ENCODE data around the gene TNS4. TPM values are rescaled to one million over a fixed set of nuclear protein-coding genes. Genes with fewer than 3 reads are reported as not detected.
A peak's percentile ranks its signal among the peaks of the same experiment; 100 is the strongest.

TNS4 gene
- polyA plus RNA-seq, 2 of the 4 experiments (the other 2 are of a cell fraction): 24.2 to 73.5 TPM

DNA sequence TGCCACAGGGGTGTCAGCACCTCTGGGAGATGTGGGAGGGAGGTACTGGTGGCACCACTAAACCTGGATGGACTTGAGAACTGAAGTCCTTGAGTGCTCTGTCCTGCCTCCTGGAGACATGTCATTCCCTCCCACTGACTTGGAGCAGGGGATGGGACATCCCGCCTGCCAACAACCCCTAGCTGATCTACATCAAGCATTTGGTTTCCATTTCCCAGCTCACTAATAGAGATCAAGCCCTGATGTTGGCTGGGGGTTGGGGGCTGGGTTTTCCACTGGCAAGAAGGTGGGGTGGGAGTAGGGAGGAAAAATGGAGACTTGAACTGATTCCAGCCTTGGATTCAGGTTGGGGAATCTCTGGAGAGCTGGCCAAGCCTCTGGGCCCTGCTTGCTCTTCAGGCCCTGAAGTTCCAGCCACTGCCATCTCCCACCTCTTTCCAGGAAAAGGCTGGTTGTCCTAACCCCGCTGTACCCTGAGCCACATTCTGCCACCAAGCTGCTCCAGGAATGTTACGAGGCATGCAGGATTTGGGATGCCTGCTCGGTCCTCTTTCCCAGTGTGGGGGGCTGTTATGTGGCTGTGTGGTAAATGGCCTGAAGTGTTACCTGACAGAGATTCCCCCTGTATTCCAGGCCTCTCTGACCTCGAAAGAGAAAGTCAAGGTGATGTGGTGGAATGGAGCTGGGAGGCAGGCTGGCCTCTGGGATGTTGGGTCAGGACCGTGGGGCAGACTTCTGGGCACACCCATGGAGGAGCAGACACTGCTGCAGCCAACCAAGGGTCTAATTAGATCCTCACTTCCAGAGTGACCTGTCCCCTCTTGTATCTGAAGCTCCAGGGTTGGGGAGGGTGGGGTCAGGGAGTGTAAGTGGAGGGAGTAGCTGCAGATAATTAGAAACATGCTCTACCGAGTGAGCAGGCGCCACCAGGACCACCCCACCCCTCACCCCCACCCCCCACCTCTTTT, 41.5 kb downstream of the TNS4 start (continued):
- peak; percentile 87 for TF ChIP-seq POLR2AphosphoS2 (conservative IDR thresholded peaks at IDR 0.05; ENCODE audit: low read length)
- TF ChIP-seq ZC3H11A (IDR thresholded peaks at IDR 0.05): no peak
- TF ChIP-seq KDM5A (IDR thresholded peaks at IDR 0.05): no peak
- no peak for TF ChIP-seq MAFK (IDR thresholded peaks at IDR 0.05; ENCODE audit: partially characterized antibody)
- TF ChIP-seq SMC3 (IDR thresholded peaks at IDR 0.05): no peak
- TF ChIP-seq MAZ (IDR thresholded peaks at IDR 0.05; ENCODE audit: borderline replicate concordance, low read depth, low read length): no peak
- TF ChIP-seq SREBF2 (IDR thresholded peaks at IDR 0.05): no peak
- no peak for TF ChIP-seq PHF8 (IDR thresholded peaks at IDR 0.05; ENCODE audit: borderline replicate concordance, low read depth)
- no peak for TF ChIP-seq TFCP2L1 (CRISPR knock-in tag; IDR thresholded peaks at IDR 0.05)
- no peak for TF ChIP-seq EP300 (IDR thresholded peaks at IDR 0.05)
- 0 out of 2 replicates have a peak, but pooled peaks have one; percentile 46 for TF ChIP-seq TP53 (CRISPR knock-in tag; IDR thresholded peaks at IDR 0.05)
- TF ChIP-seq, protein P1, sequence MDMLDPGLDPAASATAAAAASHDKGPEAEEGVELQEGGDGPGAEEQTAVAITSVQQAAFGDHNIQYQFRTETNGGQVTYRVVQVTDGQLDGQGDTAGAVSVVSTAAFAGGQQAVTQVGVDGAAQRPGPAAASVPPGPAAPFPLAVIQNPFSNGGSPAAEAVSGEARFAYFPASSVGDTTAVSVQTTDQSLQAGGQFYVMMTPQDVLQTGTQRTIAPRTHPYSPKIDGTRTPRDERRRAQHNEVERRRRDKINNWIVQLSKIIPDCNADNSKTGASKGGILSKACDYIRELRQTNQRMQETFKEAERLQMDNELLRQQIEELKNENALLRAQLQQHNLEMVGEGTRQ (IDR thresholded peaks at IDR 0.05): no peak
- TF ChIP-seq NR3C1 (IDR thresholded peaks at IDR 0.05): no peak
- no peak for TF ChIP-seq RCOR1 (IDR thresholded peaks at IDR 0.05; ENCODE audit: low read depth, low read length)
- no peak; the same call in 1 of the 2 replicates for TF ChIP-seq RARB (CRISPR knock-in tag; IDR thresholded peaks at IDR 0.05)
- no peak for TF ChIP-seq EHMT2 (IDR thresholded peaks at IDR 0.05; ENCODE audit: low read depth)
- peak; percentile 24 for TF ChIP-seq CHD2 (IDR thresholded peaks at IDR 0.05; ENCODE audit: low read length, partially characterized antibody)
- no peak for TF ChIP-seq CBX8 (IDR thresholded peaks at IDR 0.05)
- TF ChIP-seq, protein P2, sequence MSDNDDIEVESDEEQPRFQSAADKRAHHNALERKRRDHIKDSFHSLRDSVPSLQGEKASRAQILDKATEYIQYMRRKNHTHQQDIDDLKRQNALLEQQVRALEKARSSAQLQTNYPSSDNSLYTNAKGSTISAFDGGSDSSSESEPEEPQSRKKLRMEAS (IDR thresholded peaks at IDR 0.05): no peak
- no peak for TF ChIP-seq KDM1A (IDR thresholded peaks at IDR 0.05; ENCODE audit: low read depth)
- no peak for TF ChIP-seq ZFP36 (IDR thresholded peaks at IDR 0.05; ENCODE audit: borderline replicate concordance, partially characterized antibody)
- TF ChIP-seq, protein P3, sequence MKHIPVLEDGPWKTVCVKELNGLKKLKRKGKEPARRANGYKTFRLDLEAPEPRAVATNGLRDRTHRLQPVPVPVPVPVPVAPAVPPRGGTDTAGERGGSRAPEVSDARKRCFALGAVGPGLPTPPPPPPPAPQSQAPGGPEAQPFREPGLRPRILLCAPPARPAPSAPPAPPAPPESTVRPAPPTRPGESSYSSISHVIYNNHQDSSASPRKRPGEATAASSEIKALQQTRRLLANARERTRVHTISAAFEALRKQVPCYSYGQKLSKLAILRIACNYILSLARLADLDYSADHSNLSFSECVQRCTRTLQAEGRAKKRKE (CRISPR knock-in tag; IDR thresholded peaks at IDR 0.05; ENCODE audit: low read depth): 0 out of 2 replicates have a peak, but pooled peaks have one; percentile 11
- no peak for TF ChIP-seq NFE2L2 (conservative IDR thresholded peaks at IDR 0.05; ENCODE audit: low read length)
- peak; percentile 89 for TF ChIP-seq HOXA7 (CRISPR knock-in tag; IDR thresholded peaks at IDR 0.05)
- peak; percentile 9 to 69; a peak in 4 of 5 replicates for TF ChIP-seq JUN (IDR thresholded peaks at IDR 0.05)
- TF ChIP-seq BHLHE40 (IDR thresholded peaks at IDR 0.05; ENCODE audit: low read depth, low read length): no peak
- peak; percentile 30; the same call in 1 of the 2 replicates for TF ChIP-seq GATA3 (IDR thresholded peaks at IDR 0.05; ENCODE audit: borderline replicate concordance)
- no peak for TF ChIP-seq MYC (IDR thresholded peaks at IDR 0.05; ENCODE audit: borderline replicate concordance, low read length)
- TF ChIP-seq RFX5 (IDR thresholded peaks at IDR 0.05): no peak
